ENCODE results near the gene ZNF609.

DNA sequence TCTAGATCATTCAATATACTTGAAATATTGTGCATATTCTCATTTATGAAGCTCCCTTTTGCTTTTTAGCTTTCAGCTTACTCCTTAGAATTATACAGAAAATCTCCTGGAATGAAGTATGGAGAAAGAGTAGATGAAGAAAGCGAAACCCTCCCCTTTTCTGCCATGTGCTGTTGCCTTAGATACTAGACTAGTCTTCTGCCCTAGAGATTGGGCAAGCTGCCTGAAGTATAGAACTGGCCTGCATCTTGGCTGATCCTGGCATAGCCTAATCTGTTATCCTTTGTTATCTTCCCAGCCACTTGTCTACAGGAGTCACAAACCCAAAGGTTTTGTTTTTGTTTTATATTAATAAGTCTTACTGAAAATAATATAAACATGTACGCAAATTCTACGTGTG is 176.2 kb downstream of the ZNF609 start:
- TF ChIP-seq, protein P1, sequence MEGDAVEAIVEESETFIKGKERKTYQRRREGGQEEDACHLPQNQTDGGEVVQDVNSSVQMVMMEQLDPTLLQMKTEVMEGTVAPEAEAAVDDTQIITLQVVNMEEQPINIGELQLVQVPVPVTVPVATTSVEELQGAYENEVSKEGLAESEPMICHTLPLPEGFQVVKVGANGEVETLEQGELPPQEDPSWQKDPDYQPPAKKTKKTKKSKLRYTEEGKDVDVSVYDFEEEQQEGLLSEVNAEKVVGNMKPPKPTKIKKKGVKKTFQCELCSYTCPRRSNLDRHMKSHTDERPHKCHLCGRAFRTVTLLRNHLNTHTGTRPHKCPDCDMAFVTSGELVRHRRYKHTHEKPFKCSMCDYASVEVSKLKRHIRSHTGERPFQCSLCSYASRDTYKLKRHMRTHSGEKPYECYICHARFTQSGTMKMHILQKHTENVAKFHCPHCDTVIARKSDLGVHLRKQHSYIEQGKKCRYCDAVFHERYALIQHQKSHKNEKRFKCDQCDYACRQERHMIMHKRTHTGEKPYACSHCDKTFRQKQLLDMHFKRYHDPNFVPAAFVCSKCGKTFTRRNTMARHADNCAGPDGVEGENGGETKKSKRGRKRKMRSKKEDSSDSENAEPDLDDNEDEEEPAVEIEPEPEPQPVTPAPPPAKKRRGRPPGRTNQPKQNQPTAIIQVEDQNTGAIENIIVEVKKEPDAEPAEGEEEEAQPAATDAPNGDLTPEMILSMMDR (IDR thresholded peaks at IDR 0.05; ENCODE audit: low read depth, low read length, missing input control): no peak
- no peak for TF ChIP-seq SP1 (IDR thresholded peaks at IDR 0.05)

Measured in liver (tissue), 3 donors.